ENCODE results near the gene KLHDC10.
"Not testable (repeated sequence)": the region's sequence is repeated elsewhere in the genome, so short reads cannot be mapped to it uniquely, and the experiment has no call there.

Gene KLHDC10

GRCh38 chr7:130142654-130143333, 72.5 kb downstream of the KLHDC10 start:
- DNase-seq, result no peak

- no peak for DNase-seq
Measured at GRCh38 chr7:130143334-130143732, 73.0 kb downstream of the KLHDC10 start.

GRCh38 chr7:130143986-130144311, 73.6 kb downstream of the KLHDC10 start:
- DNase-seq, result no peak

GRCh38 chr7:130144312-130145171, 74.2 kb downstream of the KLHDC10 start:
- no peak for DNase-seq

GRCh38 chr7:130145424-130146100, 75.2 kb downstream of the KLHDC10 start:
- DNase-seq, result no peak

GRCh38 chr7:130146142-130146541, 75.8 kb downstream of the KLHDC10 start:
- DNase-seq, result not testable (repeated sequence)

GRCh38 chr7:130146693-130147405, 76.5 kb downstream of the KLHDC10 start:
- no peak for DNase-seq

- DNase-seq, result no peak
Measured at GRCh38 chr7:130147710-130148325, 77.5 kb downstream of the KLHDC10 start.

- DNase-seq, result no peak
Measured at GRCh38 chr7:130148561-130148960, 78.2 kb downstream of the KLHDC10 start.

- DNase-seq, result no peak
Measured at GRCh38 chr7:130149281-130150139, 79.2 kb downstream of the KLHDC10 start.

GRCh38 chr7:130150587-130150986, 80.3 kb downstream of the KLHDC10 start:
- no peak for DNase-seq

- no peak for DNase-seq
Measured at GRCh38 chr7:130151591-130152492, 81.5 kb downstream of the KLHDC10 start.

- DNase-seq, result no peak
Measured at GRCh38 chr7:130152493-130153210, 82.3 kb downstream of the KLHDC10 start.

GRCh38 chr7:130153211-130153908, 83.0 kb downstream of the KLHDC10 start:
- no peak for DNase-seq

- DNase-seq, result no peak
Measured at GRCh38 chr7:130154131-130154500, 83.8 kb downstream of the KLHDC10 start.

GRCh38 chr7:130154501-130155317, 84.4 kb downstream of the KLHDC10 start:
- DNase-seq, result no peak

GRCh38 chr7:130156140-130156539, 85.8 kb downstream of the KLHDC10 start:
- no peak for DNase-seq

- DNase-seq, result no peak
Measured at GRCh38 chr7:130157700-130158099, 87.4 kb downstream of the KLHDC10 start.

Measured in SW 1271 (cell line).